Activated T-helper 1 cell treated with Interleukin-2 at 50 U/mL for 16 hours (primary cell): ENCODE measurements around the gene DCAF15.

Experiments used
- DNase-seq: peaks from one replicate; pipeline ENCODE4 v3.0.0-alpha.2; 2020; ENCODE audit warnings: low read depth

Gene DCAF15

GRCh38 chr19:13995017-13995728 is 42.9 kb downstream of the DCAF15 start:
- no peak for DNase-seq

- DNase-seq: no peak
Measured at GRCh38 chr19:13995878-13996765, 43.8 kb downstream of the DCAF15 start.

GRCh38 chr19:13996928-13997630 is 44.8 kb downstream of the DCAF15 start:
- no peak for DNase-seq

- no peak for DNase-seq
Measured at GRCh38 chr19:13997631-13997962, 45.3 kb downstream of the DCAF15 start.

- no peak for DNase-seq
Measured at GRCh38 chr19:13998426-13998825, 46.1 kb downstream of the DCAF15 start.

- DNase-seq: no peak
Measured at GRCh38 chr19:13999085-13999484, 46.8 kb downstream of the DCAF15 start.

- DNase-seq: no peak
Measured at GRCh38 chr19:14000691-14001375, 48.5 kb downstream of the DCAF15 start.

GRCh38 chr19:14002571-14003250 is 50.4 kb downstream of the DCAF15 start:
- no peak for DNase-seq

GRCh38 chr19:14003251-14004055 is 51.1 kb downstream of the DCAF15 start:
- DNase-seq: no peak

- DNase-seq: no peak
Measured at GRCh38 chr19:14004619-14005348, 52.5 kb downstream of the DCAF15 start.

- DNase-seq: peak; percentile 84
Measured at GRCh38 chr19:14005349-14006084, 53.2 kb downstream of the DCAF15 start.

- peak; percentile 99 for DNase-seq
Measured at GRCh38 chr19:14006085-14006765, 53.9 kb downstream of the DCAF15 start, which contains the start of gene RFX1. RFX1 (minus strand) TSS chr19:14006320; CDS start chr19:13993843, 12,477 bp downstream.

GRCh38 chr19:14006766-14007562 is 54.7 kb downstream of the DCAF15 start:
- no peak for DNase-seq
